H9 (cell line): ENCODE measurements around the gene KMT2D. TPM values are rescaled to one million over a fixed set of nuclear protein-coding genes. Genes with fewer than 3 reads are reported as not detected.

Source experiments
- DNase-seq: peaks from one replicate; pipeline ENCODE4 v3.0.0-alpha.2; 2017
- H2AFZ ChIP-seq: one replicate; pipeline ENCODE4 v1.6.1; 2013; ENCODE audit warnings: mild to moderate bottlenecking, low read length, control low read depth, moderate library complexity
- H2AK5ac ChIP-seq: 2 replicates; pipeline ENCODE4 v1.6.1; 2013; ENCODE audit warnings: low read length, control low read depth, mixed read lengths; ENCODE audit not compliant: insufficient read length
- H2BK120ac ChIP-seq: one replicate; pipeline ENCODE4 v1.6.1; 2013; ENCODE audit warnings: low read depth, mild to moderate bottlenecking, low read length, control low read depth, inconsistent platforms; ENCODE audit not compliant: poor library complexity, severe bottlenecking
- H2BK12ac ChIP-seq: 2 replicates; pipeline ENCODE4 v1.6.1; 2013; ENCODE audit warnings: low read length, control low read depth, mixed read lengths, low read depth; ENCODE audit not compliant: insufficient read length
- H2BK15ac ChIP-seq: 2 replicates; pipeline ENCODE4 v1.6.1; 2013; ENCODE audit warnings: low read depth, low read length, control low read depth
- H2BK20ac ChIP-seq: one replicate; pipeline ENCODE4 v1.6.1; 2013; ENCODE audit warnings: low read depth, mild to moderate bottlenecking, low read length, control low read depth, inconsistent platforms; ENCODE audit not compliant: poor library complexity, severe bottlenecking
- H2BK5ac ChIP-seq: 2 replicates; pipeline ENCODE4 v1.6.1; 2013; ENCODE audit warnings: low read length, control low read depth, mixed read lengths; ENCODE audit not compliant: insufficient read length
- H3K14ac ChIP-seq: 2 replicates; pipeline ENCODE4 v1.6.1; 2013; ENCODE audit warnings: low read length, control low read depth; ENCODE audit not compliant: insufficient read depth
- H3K18ac ChIP-seq: 2 replicates; pipeline ENCODE4 v1.6.1; 2013; ENCODE audit warnings: low read depth, mild to moderate bottlenecking, mixed read lengths, low read length, control low read depth; ENCODE audit not compliant: insufficient read length
- H3K23ac ChIP-seq: 2 replicates; pipeline ENCODE4 v1.6.1; 2013; ENCODE audit warnings: low read length, control low read depth, mixed read lengths, low read depth; ENCODE audit not compliant: insufficient read length
- H3K23me2 ChIP-seq: 2 replicates; pipeline ENCODE4 v1.6.1; 2013; ENCODE audit warnings: low read depth, mild to moderate bottlenecking, mixed read lengths, low read length, control low read depth; ENCODE audit not compliant: insufficient read length, poor library complexity, severe bottlenecking
- H3K27ac ChIP-seq: 2 replicates; pipeline ENCODE4 v1.5.1; 2013; ENCODE audit warnings: low read length, control low read depth, mixed read lengths, low read depth; ENCODE audit not compliant: insufficient read length
- H3K27me3 ChIP-seq: 2 replicates; pipeline ENCODE4 v1.6.1; 2013; ENCODE audit warnings: low read length, control low read depth, inconsistent platforms; ENCODE audit not compliant: insufficient read depth
- H3K4ac ChIP-seq: 2 replicates; pipeline ENCODE4 v1.6.1; 2013; ENCODE audit warnings: low read depth, mild to moderate bottlenecking, control low read depth, inconsistent platforms, low read length, moderate library complexity
- H3K4me1 ChIP-seq: 2 replicates; pipeline ENCODE4 v1.6.1; 2013; ENCODE audit warnings: low read length, control low read depth, inconsistent platforms; ENCODE audit not compliant: insufficient read depth
- H3K4me2 ChIP-seq: 2 replicates; pipeline ENCODE4 v1.6.1; 2013; ENCODE audit warnings: low read length, control low read depth, mixed read lengths; ENCODE audit not compliant: insufficient read length, insufficient read depth
- H3K56ac ChIP-seq: 2 replicates; pipeline ENCODE4 v1.6.1; 2013; ENCODE audit warnings: low read depth, mild to moderate bottlenecking, mixed read lengths, low read length, control low read depth; ENCODE audit not compliant: insufficient read length
- H3K79me1 ChIP-seq: 2 replicates; pipeline ENCODE4 v1.6.1; 2013; ENCODE audit warnings: low read depth, mild to moderate bottlenecking, moderate library complexity, low read length, control low read depth, inconsistent platforms; ENCODE audit not compliant: insufficient read depth, poor library complexity, severe bottlenecking
- H3K79me2 ChIP-seq: 2 replicates; pipeline ENCODE4 v1.6.1; 2013; ENCODE audit warnings: low read length, control low read depth, inconsistent platforms; ENCODE audit not compliant: insufficient read depth
- H3K9ac ChIP-seq: 2 replicates; pipeline ENCODE4 v1.6.1; 2013; ENCODE audit warnings: low read length, control low read depth, mixed read lengths; ENCODE audit not compliant: insufficient read length; ENCODE audit errors: extremely low read depth
- H3K9me3 ChIP-seq: one replicate; pipeline ENCODE4 v1.6.1; 2013; ENCODE audit warnings: low read depth, low read length, inconsistent platforms; ENCODE audit not compliant: control insufficient read depth
- H3T11ph ChIP-seq: one replicate; pipeline ENCODE4 v1.6.1; 2013; ENCODE audit warnings: mild to moderate bottlenecking, low read length, control low read depth, inconsistent platforms
- H4K20me1 ChIP-seq: one replicate; pipeline ENCODE4 v1.6.1; 2013; ENCODE audit not compliant: control insufficient read depth, insufficient read length, insufficient read depth
- H4K5ac ChIP-seq: 2 replicates; pipeline ENCODE4 v1.6.1; 2013; ENCODE audit warnings: low read depth, mild to moderate bottlenecking, mixed read lengths, low read length, control low read depth; ENCODE audit not compliant: insufficient read length
- H4K8ac ChIP-seq: replicated peaks from 2 replicates; pipeline ENCODE4 v1.6.1; 2013; ENCODE audit warnings: low read length, control low read depth, mixed read lengths, low read depth; ENCODE audit not compliant: insufficient read length
- H4K91ac ChIP-seq: 2 replicates; pipeline ENCODE4 v1.6.1; 2013; ENCODE audit warnings: low read depth, mild to moderate bottlenecking, moderate library complexity, mixed read lengths, low read length, control low read depth; ENCODE audit not compliant: insufficient read length
- H3K27ac Mint-ChIP-seq, 3 experiments: 2 replicates in 2 of 3; 3 replicates in 1 of 3; pipeline ENCODE4 v1.8.0; 2020 to 2021; ENCODE audit warnings: mixed read lengths in 3 of 3, mild to moderate bottlenecking in 1 of 3, moderate library complexity in 1 of 3
- H3K27me3 Mint-ChIP-seq: 2 replicates; pipeline ENCODE4 v1.8.0; 2021; ENCODE audit warnings: low read depth, mild to moderate bottlenecking, moderate library complexity, mixed read lengths
- H3K36me3 Mint-ChIP-seq, 3 experiments: 2 replicates in 2 of 3; 3 replicates in 1 of 3; pipeline ENCODE4 v1.8.0; 2020 to 2021; ENCODE audit warnings: low read depth in 3 of 3, mixed read lengths in 3 of 3; ENCODE audit not compliant: insufficient read depth in 1 of 3
- H3K4me1 Mint-ChIP-seq, 2 experiments: 2 replicates each; pipeline ENCODE4 v1.8.0; 2020; ENCODE audit warnings: mixed read lengths in 2 of 2
- H3K4me3 Mint-ChIP-seq, 2 experiments: 2 replicates in 1 of 2; 3 replicates in 1 of 2; pipeline ENCODE4 v1.8.0; 2020 to 2021; ENCODE audit warnings: mild to moderate bottlenecking in 2 of 2, mixed read lengths in 2 of 2, moderate library complexity in 1 of 2
- H3K9me3 Mint-ChIP-seq, 2 experiments: 2 replicates in 1 of 2; 3 replicates in 1 of 2; pipeline ENCODE4 v1.8.0; 2020; ENCODE audit warnings: mild to moderate bottlenecking in 2 of 2, mixed read lengths in 2 of 2, moderate library complexity in 1 of 2
- CTCF ChIP-seq: fragments of 200-600 bp; sonication (generic); conservative IDR thresholded peaks from 3 replicates; pipeline ENCODE4 v1.8.0; 2021; ENCODE audit warnings: antibody characterized with exemption, mild to moderate bottlenecking
- WGBS: extraction: QIAGEN DNeasy Blood & Tissue Kit; methylation state at CpG from one replicate; pipeline ENCODE4 v1.1.7; 2013; ENCODE audit warnings: missing lambda C conversion rate, low lambda C conversion rate, mixed read lengths; ENCODE audit not compliant: insufficient read length; ENCODE audit errors: extremely low coverage; 5-methylcytosine and 5-hydroxymethylcytosine counted together
- total RNA-seq: library from RNA; stranded (reverse); gene quantifications from 2 replicates; pipeline ENCODE4 v1.2.1, GENCODE V29; 2021

Gene KMT2D
- total RNA-seq, 1 experiment from 2014 or later, result 93.7 TPM

- no peak overlapping the region for H2BK12ac ChIP-seq
- no peak overlapping the region for H3K27ac Mint-ChIP-seq
Measured at GRCh38 chr12:49088150-49088931, 27.7 kb upstream of the KMT2D start.

More at GRCh38 chr12:49088150-49088931, 27.7 kb upstream of the KMT2D start:
- Histone ChIP-seq H3K79me2 (no peaks in the 10 kb centered on the region), H3K56ac (no peak overlapping the region), H3K9ac (no peak overlapping the region), H3T11ph (no peak overlapping the region), H3K4me1 (no peaks in the 10 kb centered on the region), H4K5ac (no peak overlapping the region), H3K4ac (no peak overlapping the region), H4K8ac (no peak overlapping the region), H4K20me1 (peaks cover 8% of the 10 kb centered on the region), H2BK20ac (no peak overlapping the region), H3K14ac (no peak overlapping the region), H2AFZ (no peak overlapping the region), H3K79me1 (no peaks in the 10 kb centered on the region), H2BK15ac (no peak overlapping the region), H2AK5ac (no peak overlapping the region), H3K4me2 (peak overlapping the region; percentile 33), H3K23ac (no peak overlapping the region), H3K9me3 (no peaks in the 10 kb centered on the region), H3K23me2 (peaks cover 12% of the 10 kb centered on the region), H3K27me3 (peaks cover 55% of the 10 kb centered on the region), H3K27ac (no peak overlapping the region), H2BK5ac (no peak overlapping the region), H3K18ac (no peak overlapping the region), H4K91ac (no peak overlapping the region), H2BK120ac (no peak overlapping the region)
- Mint-ChIP-seq H3K27me3 (peaks cover 93% of the 10 kb centered on the region), H3K4me1 (peaks cover 23 to 45% of the 10 kb centered on the region in 2 experiments), H3K36me3 (peaks cover 0 to 2% (median 0%) of the 10 kb centered on the region in 3 experiments; a peak in 2 of 7 replicates), H3K9me3 (no peaks in the 10 kb centered on the region), H3K4me3 (peak overlapping the region in 1 of 2 experiments; percentile 62; a peak in 3 of 5 replicates)
- peak; percentile 93 for TF ChIP-seq CTCF
- no CpG with 5 or more reads among the region's 18 CpGs for WGBS
- DNase-seq, result peak; percentile 90
